ENCODE data around the gene LDB3.
A peak's percentile ranks its signal among the peaks of the same experiment; 100 is the strongest.

The LDB3 gene

GRCh38 chr10:86685416-86685815, 17.1 kb downstream of the LDB3 start:
- CTCF ChIA-PET: interaction anchor here (0.6 to 6.3 kb wide), 6 partner anchors 8 to 91 kb away, joined by 3 to 46 read pairs (median 6); no protein-coding TSS in a partner anchor
- POLR2A ChIA-PET: interaction anchor here (0.5 kb wide), 1 partner anchor 402 kb away, joined by 3 read pairs; no protein-coding TSS in a partner anchor
- TF ChIP-seq ZNF449 (tag by site-specific recombination; IDR thresholded peaks at IDR 0.05): no peak
- TF ChIP-seq ZNF548 (tag by site-specific recombination; IDR thresholded peaks at IDR 0.05): no peak
- no peak for TF ChIP-seq ZBTB10 (tag by site-specific recombination; IDR thresholded peaks at IDR 0.05)
- no peak for TF ChIP-seq ZNF645 (tag by site-specific recombination; IDR thresholded peaks at IDR 0.05)
- no peak for TF ChIP-seq ZNF670 (tag by site-specific recombination; IDR thresholded peaks at IDR 0.05; ENCODE audit: low read depth)
- TF ChIP-seq ZNF555 (tag by site-specific recombination; conservative IDR thresholded peaks at IDR 0.05): no peak
- no peak for TF ChIP-seq ZSCAN30 (tag by site-specific recombination; IDR thresholded peaks at IDR 0.05)
- TF ChIP-seq ZNF112 (tag by site-specific recombination; IDR thresholded peaks at IDR 0.05): no peak
- TF ChIP-seq ZNF19 (tag by site-specific recombination; IDR thresholded peaks at IDR 0.05; ENCODE audit: low read depth): no peak
- TF ChIP-seq GLIS2 (tag by site-specific recombination; IDR thresholded peaks at IDR 0.05): no peak

GRCh38 chr10:86685893-86686632, 17.8 kb downstream of the LDB3 start:
- TF ChIP-seq ZNF677 (tag by site-specific recombination; IDR thresholded peaks at IDR 0.05) (no peak), ZNF335 (tag by site-specific recombination; conservative IDR thresholded peaks at IDR 0.05) (no peak), ZNF629 (tag by site-specific recombination; IDR thresholded peaks at IDR 0.05) (no peak), ZIC2 (tag by site-specific recombination; IDR thresholded peaks at IDR 0.05) (peak; percentile 82), GLIS1 (tag by site-specific recombination; IDR thresholded peaks at IDR 0.05) (peak; percentile 79)
- ChIA-PET CTCF (interaction anchor here (0.6 to 6.3 kb wide), 7 partner anchors 7 to 284 kb away, joined by 3 to 46 read pairs (median 3); no protein-coding TSS in a partner anchor), POLR2A (interaction anchor here (0.5 kb wide), 1 partner anchor 401 kb away, joined by 3 read pairs; no protein-coding TSS in a partner anchor)
- Histone ChIP-seq H3K4me3 (ENCODE audit: low read depth, low read length) (no peak overlapping the region), H3K36me3 (ENCODE audit: control insufficient read depth in 2 of 2, insufficient read depth in 1 of 2, low read length in 2 of 2) (no peaks in the 10 kb centered on the region), H3K27ac (ENCODE audit: extremely low read depth, low read depth, low read length) (no peak overlapping the region), H3K9me3 (ENCODE audit: control insufficient read depth, insufficient read depth, low read depth, low read length) (no peaks in the 10 kb centered on the region), H3K4me1 (ENCODE audit: control insufficient read depth, insufficient read depth, low read length) (no peaks in the 10 kb centered on the region)

More at GRCh38 chr10:86685416-86685815, 17.1 kb downstream of the LDB3 start:
- no peak overlapping the region for H3K27ac ChIP-seq (ENCODE audit: extremely low read depth, low read depth, low read length)
- no peaks in the 10 kb centered on the region for H3K36me3 ChIP-seq (ENCODE audit: control insufficient read depth in 2 of 2, insufficient read depth in 1 of 2, low read length in 2 of 2)
- no peak overlapping the region for H3K4me3 ChIP-seq (ENCODE audit: low read depth, low read length)
- H3K4me1 ChIP-seq (ENCODE audit: control insufficient read depth, insufficient read depth, low read length): no peaks in the 10 kb centered on the region
- no peaks in the 10 kb centered on the region for H3K9me3 ChIP-seq (ENCODE audit: control insufficient read depth, insufficient read depth, low read depth, low read length)

- Histone ChIP-seq H3K27ac (ENCODE audit: extremely low read depth, low read depth, low read length) (no peak overlapping the region), H3K4me3 (ENCODE audit: low read depth, low read length) (no peak overlapping the region), H3K4me1 (ENCODE audit: control insufficient read depth, insufficient read depth, low read length) (no peaks in the 10 kb centered on the region), H3K36me3 (ENCODE audit: control insufficient read depth in 2 of 2, insufficient read depth in 1 of 2, low read length in 2 of 2) (no peaks in the 10 kb centered on the region), H3K9me3 (ENCODE audit: control insufficient read depth, insufficient read depth, low read depth, low read length) (no peaks in the 10 kb centered on the region)
- peak; percentile 80 for TF ChIP-seq SCRT2 (tag by site-specific recombination; IDR thresholded peaks at IDR 0.05)
- TF ChIP-seq ZNF214 (tag by site-specific recombination; IDR thresholded peaks at IDR 0.05; ENCODE audit: borderline replicate concordance): no peak
- TF ChIP-seq SCRT1 (tag by site-specific recombination; IDR thresholded peaks at IDR 0.05; ENCODE audit: borderline replicate concordance): 0 out of 2 replicates have a peak, but pooled peaks have one; percentile 30
- ChIA-PET CTCF (interaction anchor here (0.6 to 6.3 kb wide), 6 partner anchors 44 to 283 kb away, joined by 3 to 46 read pairs (median 4); no protein-coding TSS in a partner anchor), POLR2A (no interaction called here)
These were observed 18.7 kb downstream of the LDB3 start for GRCh38 chr10:86686972-86687371.
